Measurements from ENCODE around the gene DYRK1B. TPM values are rescaled to one million over a fixed set of nuclear protein-coding genes. Genes with fewer than 3 reads are reported as not detected.

Gene DYRK1B
- total RNA-seq, 1 donor from 2014 or later = 31.4 TPM

DNA sequence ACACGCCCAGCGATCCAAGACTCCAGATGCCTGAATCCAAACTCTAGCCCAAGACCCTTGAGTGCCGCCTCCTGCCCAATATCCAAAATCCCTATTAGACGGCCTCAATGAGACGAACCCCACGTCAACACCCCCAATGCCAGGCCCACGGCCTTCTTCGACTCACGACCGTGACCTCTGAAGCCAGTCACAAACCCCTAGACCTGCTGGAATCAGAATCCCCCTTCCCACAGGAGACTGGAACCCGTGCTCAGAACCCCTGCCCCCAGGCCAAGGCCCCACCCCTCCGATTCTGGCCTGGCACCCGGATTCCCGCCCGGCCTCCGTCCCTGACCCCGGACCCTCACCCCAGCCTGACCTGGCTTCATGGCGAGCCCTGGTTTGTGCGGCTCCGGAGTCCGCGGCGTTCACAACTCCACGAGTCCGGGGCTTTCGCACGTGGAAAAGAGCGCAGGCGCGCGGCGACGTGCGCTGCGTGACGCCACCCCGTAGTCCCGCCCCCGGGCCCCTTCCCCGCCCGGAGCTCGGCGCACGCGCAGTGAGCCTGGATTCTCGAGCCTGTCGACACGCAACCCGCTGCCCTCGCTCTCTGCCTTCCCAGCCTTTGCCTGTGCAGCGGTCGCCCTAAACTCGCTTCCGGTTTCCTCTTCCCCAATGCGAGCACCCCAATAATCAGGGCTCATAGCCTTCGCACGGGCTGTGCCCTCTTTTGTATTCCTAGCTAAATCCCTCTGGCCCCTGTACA lies 12.1 kb upstream of the DYRK1B start, which contains the start of gene FBL:
FBL (minus strand) TSS at position 447 of the 745 bp plus-strand sequence; CDS start at position 368, 79 bp downstream.
- FAIRE-seq = no peak
- TF ChIP-seq EZH2 (IDR thresholded peaks at IDR 0.05; ENCODE audit: insufficient read depth, low read length) = no peak
- TF ChIP-seq, protein P1, sequence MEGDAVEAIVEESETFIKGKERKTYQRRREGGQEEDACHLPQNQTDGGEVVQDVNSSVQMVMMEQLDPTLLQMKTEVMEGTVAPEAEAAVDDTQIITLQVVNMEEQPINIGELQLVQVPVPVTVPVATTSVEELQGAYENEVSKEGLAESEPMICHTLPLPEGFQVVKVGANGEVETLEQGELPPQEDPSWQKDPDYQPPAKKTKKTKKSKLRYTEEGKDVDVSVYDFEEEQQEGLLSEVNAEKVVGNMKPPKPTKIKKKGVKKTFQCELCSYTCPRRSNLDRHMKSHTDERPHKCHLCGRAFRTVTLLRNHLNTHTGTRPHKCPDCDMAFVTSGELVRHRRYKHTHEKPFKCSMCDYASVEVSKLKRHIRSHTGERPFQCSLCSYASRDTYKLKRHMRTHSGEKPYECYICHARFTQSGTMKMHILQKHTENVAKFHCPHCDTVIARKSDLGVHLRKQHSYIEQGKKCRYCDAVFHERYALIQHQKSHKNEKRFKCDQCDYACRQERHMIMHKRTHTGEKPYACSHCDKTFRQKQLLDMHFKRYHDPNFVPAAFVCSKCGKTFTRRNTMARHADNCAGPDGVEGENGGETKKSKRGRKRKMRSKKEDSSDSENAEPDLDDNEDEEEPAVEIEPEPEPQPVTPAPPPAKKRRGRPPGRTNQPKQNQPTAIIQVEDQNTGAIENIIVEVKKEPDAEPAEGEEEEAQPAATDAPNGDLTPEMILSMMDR (IDR thresholded peaks at IDR 0.05; ENCODE audit: insufficient read depth, low read depth, low read length) = no peak

DNA sequence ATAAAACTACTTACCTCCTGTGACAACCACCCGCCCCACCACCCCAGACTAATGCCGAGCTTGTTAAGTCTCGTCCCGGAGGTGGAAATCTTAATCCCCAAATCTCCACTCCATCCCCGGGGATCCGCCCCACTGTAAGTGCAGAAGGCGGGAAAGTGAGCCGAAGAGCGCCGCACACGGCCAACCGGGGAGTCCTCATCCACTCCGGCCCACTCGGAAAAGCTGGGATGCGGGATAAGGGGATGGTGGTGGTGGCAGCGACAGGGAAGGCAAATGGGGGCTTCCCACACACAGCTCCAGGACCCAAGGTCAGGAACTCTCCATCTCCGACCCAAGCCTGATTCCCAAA lies 11.6 kb upstream of the DYRK1B start:
- no peaks in the 10 kb centered on the region for H3K9me3 ChIP-seq (ENCODE audit: insufficient read depth, low read depth, low read length)
- no peak for DNase-seq (ENCODE audit: low read depth)
- Mint-ChIP-seq H3K27ac (ENCODE audit: unreplicated experiment) (peak overlapping the region; percentile 54), H3K9me3 (ENCODE audit: unreplicated experiment) (peaks cover 2% of the 10 kb centered on the region), H3K36me3 (ENCODE audit: low read depth, unreplicated experiment) (no peaks in the 10 kb centered on the region), H3K4me1 (ENCODE audit: low read depth, unreplicated experiment) (peaks cover 40% of the 10 kb centered on the region), H3K4me3 (ENCODE audit: unreplicated experiment) (peak overlapping the region; percentile 98), H3K27me3 (ENCODE audit: low read depth, unreplicated experiment) (no peaks in the 10 kb centered on the region)
- peak overlapping the region; percentile 90 for H2AFZ ChIP-seq (ENCODE audit: low read depth, low read length)
- TF ChIP-seq, protein P1 (IDR thresholded peaks at IDR 0.05; ENCODE audit: insufficient read depth, low read depth, low read length) = no peak
- no peak for TF ChIP-seq EZH2 (IDR thresholded peaks at IDR 0.05; ENCODE audit: insufficient read depth, low read length)
- H3K27me3 ChIP-seq (ENCODE audit: insufficient read depth, low read length) = no peaks in the 10 kb centered on the region
- H3K4me2 ChIP-seq (ENCODE audit: low read length) = peak overlapping the region; percentile 87
- H3K27ac ChIP-seq (ENCODE audit: low read depth, low read length) = peak overlapping the region; percentile 69
- peak overlapping the region; percentile 96 for H3K4me3 ChIP-seq (ENCODE audit: insufficient read depth, low read depth, low read length)
- peaks cover 55% of the 10 kb centered on the region for H3K79me2 ChIP-seq (ENCODE audit: insufficient read depth, low read length)
- peaks cover 46% of the 10 kb centered on the region for H4K20me1 ChIP-seq (ENCODE audit: insufficient read depth, low read length)
- peak overlapping the region; percentile 96 for H3K9ac ChIP-seq (ENCODE audit: low read length)
- FAIRE-seq = no peak
- H3K4me1 ChIP-seq (ENCODE audit: insufficient read depth, low read length) = peaks cover 25% of the 10 kb centered on the region
- no peaks in the 10 kb centered on the region for H3K36me3 ChIP-seq (ENCODE audit: insufficient read depth, low read length)

More for the DNA sequence above, 12.1 kb upstream of the DYRK1B start, which contains the start of gene FBL:
- Mint-ChIP-seq H3K4me1 (ENCODE audit: low read depth, unreplicated experiment) (peaks cover 39% of the 10 kb centered on the region), H3K27me3 (ENCODE audit: low read depth, unreplicated experiment) (no peaks in the 10 kb centered on the region), H3K36me3 (ENCODE audit: low read depth, unreplicated experiment) (no peaks in the 10 kb centered on the region), H3K9me3 (ENCODE audit: unreplicated experiment) (peaks cover 2% of the 10 kb centered on the region), H3K4me3 (ENCODE audit: unreplicated experiment) (peak within 1 kb of the TSS; percentile 98), H3K27ac (ENCODE audit: unreplicated experiment) (peak within 1 kb of the TSS; percentile 93)
- Histone ChIP-seq H3K4me3 (ENCODE audit: insufficient read depth, low read depth, low read length) (peak within 1 kb of the TSS; percentile 96), H3K4me2 (ENCODE audit: low read length) (peak within 1 kb of the TSS; percentile 87), H3K9ac (ENCODE audit: low read length) (peak within 1 kb of the TSS; percentile 96), H3K9me3 (ENCODE audit: insufficient read depth, low read depth, low read length) (no peaks in the 10 kb centered on the region), H3K27ac (ENCODE audit: low read depth, low read length) (peak within 1 kb of the TSS; percentile 69), H4K20me1 (ENCODE audit: insufficient read depth, low read length) (peaks cover 45% of the 10 kb centered on the region), H2AFZ (ENCODE audit: low read depth, low read length) (peak within 1 kb of the TSS; percentile 95), H3K36me3 (ENCODE audit: insufficient read depth, low read length) (no peaks in the 10 kb centered on the region), H3K27me3 (ENCODE audit: insufficient read depth, low read length) (no peaks in the 10 kb centered on the region), H3K4me1 (ENCODE audit: insufficient read depth, low read length) (peaks cover 25% of the 10 kb centered on the region), H3K79me2 (ENCODE audit: insufficient read depth, low read length) (peaks cover 50% of the 10 kb centered on the region)
- DNase-seq (ENCODE audit: low read depth) = peak; percentile 64

DNA sequence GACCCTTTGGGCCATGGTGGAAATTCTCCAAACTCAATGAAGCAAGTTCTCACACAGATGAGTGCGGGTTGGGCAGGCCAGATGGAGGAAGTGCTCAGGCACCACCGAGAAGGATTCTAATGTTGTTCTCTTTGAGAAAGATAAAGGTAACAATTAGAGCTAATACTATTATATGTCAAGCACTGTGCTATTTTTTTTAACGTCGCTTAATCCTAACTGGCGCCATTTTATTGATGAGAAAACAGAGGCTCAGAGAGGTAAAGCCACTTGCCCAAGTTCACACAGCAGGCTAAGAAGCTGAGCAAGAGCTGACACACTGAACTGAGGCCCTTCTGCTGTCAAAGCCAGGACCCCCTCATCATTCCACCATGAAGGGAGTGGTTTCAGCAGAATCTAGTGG lies 11.2 kb upstream of the DYRK1B start:
- Histone ChIP-seq H3K36me3 (ENCODE audit: insufficient read depth, low read length) (no peaks in the 10 kb centered on the region), H3K9ac (ENCODE audit: low read length) (peak overlapping the region; percentile 96), H3K9me3 (ENCODE audit: insufficient read depth, low read depth, low read length) (no peaks in the 10 kb centered on the region), H3K4me1 (ENCODE audit: insufficient read depth, low read length) (peaks cover 25% of the 10 kb centered on the region), H3K27ac (ENCODE audit: low read depth, low read length) (peak overlapping the region; percentile 69), H3K27me3 (ENCODE audit: insufficient read depth, low read length) (no peaks in the 10 kb centered on the region), H3K4me3 (ENCODE audit: insufficient read depth, low read depth, low read length) (peak overlapping the region; percentile 96), H4K20me1 (ENCODE audit: insufficient read depth, low read length) (peaks cover 46% of the 10 kb centered on the region), H2AFZ (ENCODE audit: low read depth, low read length) (no peak overlapping the region), H3K4me2 (ENCODE audit: low read length) (peak overlapping the region; percentile 87), H3K79me2 (ENCODE audit: insufficient read depth, low read length) (peaks cover 59% of the 10 kb centered on the region)
- Mint-ChIP-seq H3K27ac (ENCODE audit: unreplicated experiment) (peak overlapping the region; percentile 18), H3K36me3 (ENCODE audit: low read depth, unreplicated experiment) (no peaks in the 10 kb centered on the region), H3K4me3 (ENCODE audit: unreplicated experiment) (peak overlapping the region; percentile 98), H3K4me1 (ENCODE audit: low read depth, unreplicated experiment) (peaks cover 40% of the 10 kb centered on the region), H3K9me3 (ENCODE audit: unreplicated experiment) (peaks cover 2% of the 10 kb centered on the region), H3K27me3 (ENCODE audit: low read depth, unreplicated experiment) (no peaks in the 10 kb centered on the region)
- FAIRE-seq (no peak), DNase-seq (ENCODE audit: low read depth) (no peak)
- TF ChIP-seq EZH2 (IDR thresholded peaks at IDR 0.05; ENCODE audit: insufficient read depth, low read length) = no peak
- TF ChIP-seq, protein P1 (IDR thresholded peaks at IDR 0.05; ENCODE audit: insufficient read depth, low read depth, low read length) = no peak

All from astrocyte (in vitro differentiated cells and primary cell).